ENCODE results near the gene DESI2. TPM values are rescaled to one million over a fixed set of nuclear protein-coding genes. Genes with fewer than 3 reads are reported as not detected.

The DESI2 gene
- total and polyA plus RNA-seq, 2 of the 8 experiments (the other 6 are each of a cell fraction or from before 2014, with no cell fraction given): 54.0 to 110 TPM

DNA sequence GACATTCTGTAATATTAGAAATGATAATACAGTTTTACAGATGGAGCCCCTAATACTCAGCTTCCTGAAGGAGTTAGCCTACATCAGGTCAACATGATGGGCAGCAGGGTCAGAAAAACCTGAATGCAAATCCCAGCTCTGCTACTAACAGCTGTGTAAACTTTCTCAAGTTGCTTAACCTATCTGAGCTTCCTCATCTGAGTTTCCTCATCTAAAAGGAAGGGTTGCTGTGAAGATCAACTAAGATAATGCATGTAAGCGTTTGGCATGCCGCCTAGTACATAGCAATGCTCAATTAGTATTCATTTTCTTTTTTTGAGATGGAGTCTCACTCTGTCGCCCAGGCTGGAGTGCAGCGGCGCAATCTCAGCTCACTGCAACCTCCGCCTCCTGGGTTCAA is 18.4 kb upstream of the DESI2 start:
- no peak for TF ChIP-seq SP2 (IDR thresholded peaks at IDR 0.05; ENCODE audit: low read length)
- no peak for TF ChIP-seq EP300 (IDR thresholded peaks at IDR 0.05; ENCODE audit: borderline replicate concordance in 1 of 2, low read depth in 2 of 2, low read length in 2 of 2)
- TF ChIP-seq ZNF274 (IDR thresholded peaks at IDR 0.05; ENCODE audit: borderline replicate concordance, extremely low read depth, low read length): no peak
- TF ChIP-seq, protein P1, sequence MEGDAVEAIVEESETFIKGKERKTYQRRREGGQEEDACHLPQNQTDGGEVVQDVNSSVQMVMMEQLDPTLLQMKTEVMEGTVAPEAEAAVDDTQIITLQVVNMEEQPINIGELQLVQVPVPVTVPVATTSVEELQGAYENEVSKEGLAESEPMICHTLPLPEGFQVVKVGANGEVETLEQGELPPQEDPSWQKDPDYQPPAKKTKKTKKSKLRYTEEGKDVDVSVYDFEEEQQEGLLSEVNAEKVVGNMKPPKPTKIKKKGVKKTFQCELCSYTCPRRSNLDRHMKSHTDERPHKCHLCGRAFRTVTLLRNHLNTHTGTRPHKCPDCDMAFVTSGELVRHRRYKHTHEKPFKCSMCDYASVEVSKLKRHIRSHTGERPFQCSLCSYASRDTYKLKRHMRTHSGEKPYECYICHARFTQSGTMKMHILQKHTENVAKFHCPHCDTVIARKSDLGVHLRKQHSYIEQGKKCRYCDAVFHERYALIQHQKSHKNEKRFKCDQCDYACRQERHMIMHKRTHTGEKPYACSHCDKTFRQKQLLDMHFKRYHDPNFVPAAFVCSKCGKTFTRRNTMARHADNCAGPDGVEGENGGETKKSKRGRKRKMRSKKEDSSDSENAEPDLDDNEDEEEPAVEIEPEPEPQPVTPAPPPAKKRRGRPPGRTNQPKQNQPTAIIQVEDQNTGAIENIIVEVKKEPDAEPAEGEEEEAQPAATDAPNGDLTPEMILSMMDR (IDR thresholded peaks at IDR 0.05; ENCODE audit: control extremely low read depth in 1 of 3, insufficient read depth in 1 of 3, low read depth in 1 of 3, low read length in 3 of 3): no peak
- no peak for TF ChIP-seq TAF1 (IDR thresholded peaks at IDR 0.05; ENCODE audit: low read depth, low read length)
- no peak for TF ChIP-seq GABPA (IDR thresholded peaks at IDR 0.05; ENCODE audit: borderline replicate concordance, insufficient read depth, low read length)
- no peak for TF ChIP-seq EGR1 (IDR thresholded peaks at IDR 0.05; ENCODE audit: borderline replicate concordance, low read depth, low read length)
- TF ChIP-seq MAFK (IDR thresholded peaks at IDR 0.05; ENCODE audit: low read depth, low read length): no peak
- no peaks in the 10 kb centered on the region for H3K36me3 ChIP-seq (ENCODE audit: control insufficient read depth in 2 of 4, insufficient read depth in 4 of 4, low read length in 3 of 4)
- no peak overlapping the region for H3K4me3 ChIP-seq (ENCODE audit: extremely low read depth in 1 of 4, insufficient read depth in 2 of 4, low read depth in 3 of 4, low read length in 4 of 4)
- no peak overlapping the region for H2BK5ac ChIP-seq (ENCODE audit: low read depth, low read length)
- no peak overlapping the region for H3K27ac ChIP-seq (ENCODE audit: low read depth, low read length)
- H4K20me1 ChIP-seq (replicated peaks in 1 of 2; ENCODE audit: control insufficient read depth in 1 of 2, insufficient read depth in 2 of 2, low read length in 2 of 2): peaks cover 0 to 3% of the 10 kb centered on the region in 2 experiments
- H3K27me3 ChIP-seq (replicated peaks in 1 of 4; ENCODE audit: control insufficient read depth in 3 of 4, extremely low read depth in 1 of 4, insufficient read depth in 3 of 4, low read length in 3 of 4): no peaks in the 10 kb centered on the region
- no peak overlapping the region for H3K4ac ChIP-seq (replicated peaks; ENCODE audit: insufficient read length, low read depth, low read length)
- H3K4me2 ChIP-seq (ENCODE audit: insufficient read depth in 1 of 2, low read depth in 2 of 2, low read length in 2 of 2): no peak overlapping the region
- no peak overlapping the region for H2BK15ac ChIP-seq (ENCODE audit: low read length)
- peaks cover 0 to 3% (median 2%) of the 10 kb centered on the region in 4 experiments; a peak in 2 of 7 replicates for H3K4me1 ChIP-seq (replicated peaks in 1 of 4; ENCODE audit: control insufficient read depth in 3 of 4, insufficient read depth in 4 of 4, low read length in 3 of 4)
- H3K14ac ChIP-seq (ENCODE audit: insufficient read length): no peak overlapping the region
- H2BK12ac ChIP-seq (ENCODE audit: low read depth, low read length): no peak overlapping the region
- no peaks in the 10 kb centered on the region for H3K23me2 ChIP-seq (ENCODE audit: low read depth, low read length)
- ChIA-PET CTCF (ENCODE audit: partially characterized antibody) (interaction anchor here (1.5 to 5.4 kb wide), 4 partner anchors 13 to 30 kb away, joined by 3 to 50 read pairs (median 7); no protein-coding TSS in a partner anchor), POLR2A (ENCODE audit: partially characterized antibody) (no interaction called here)
- H2BK120ac ChIP-seq (replicated peaks; ENCODE audit: low read depth, low read length): no peak overlapping the region
- H3K9me3 ChIP-seq (ENCODE audit: insufficient read depth in 2 of 2, low read depth in 1 of 2, low read length in 1 of 2): no peaks in the 10 kb centered on the region
- no peak overlapping the region for H4K91ac ChIP-seq (replicated peaks; ENCODE audit: insufficient read length, low read length)
- H2AFZ ChIP-seq (ENCODE audit: low read length): no peak overlapping the region
- no peaks in the 10 kb centered on the region for H3K79me2 ChIP-seq (ENCODE audit: control insufficient read depth in 1 of 2, insufficient read depth in 2 of 2, low read length in 2 of 2)
- no peak overlapping the region for H2BK20ac ChIP-seq (ENCODE audit: low read length)
- no peak overlapping the region for H3K56ac ChIP-seq (replicated peaks; ENCODE audit: insufficient read length, low read depth, low read length)
- no peak overlapping the region for H3K18ac ChIP-seq (ENCODE audit: extremely low read depth, low read length)
- H3K23ac ChIP-seq (ENCODE audit: insufficient read length): no peak overlapping the region
- no peak overlapping the region for H2AK5ac ChIP-seq (ENCODE audit: low read depth, low read length)
- no peak overlapping the region for H4K5ac ChIP-seq (ENCODE audit: insufficient read length, low read depth, low read length)
- H4K8ac ChIP-seq (ENCODE audit: extremely low read depth, insufficient read depth, low read length): no peak overlapping the region
- H3K9ac ChIP-seq (replicated peaks in 1 of 4; ENCODE audit: extremely low read depth in 1 of 4, low read depth in 3 of 4, low read length in 3 of 4): no peak overlapping the region
- WGBS, 2 experiments (ENCODE audit: extremely low coverage in 1 of 2, insufficient coverage in 1 of 2, insufficient read length in 1 of 2, insufficient replicate concordance in 2 of 2, low coverage in 1 of 2, low lambda C conversion rate in 2 of 2, missing lambda C conversion rate in 1 of 2): 93% methylated on average over 6 of the region's 6 CpGs; no CpG with 5 or more reads in 1 of the 2 experiments
- no peaks in the 10 kb centered on the region for H3K79me1 ChIP-seq (ENCODE audit: low read depth, low read length)
- DNase-seq (ENCODE audit: low read depth in 1 of 2, low spot score in 2 of 2) (no peak), FAIRE-seq (no peak)

Data from H1 (cell line).